Nasal cavity respiratory epithelium epithelial cell of viscerocranial mucosa (primary cell): ENCODE data around the gene CYCS. TPM values are rescaled to one million over a fixed set of nuclear protein-coding genes. Genes with fewer than 3 reads are reported as not detected.

Experiments used
- total RNA-seq: library from RNA; depleted of rRNA; stranded (reverse); fragments of >200 nt; gene quantifications from 2 replicates; pipeline ENCODE4 v1.2.3, GENCODE V29; 2014

CYCS gene
- total RNA-seq: 87.8 and 110 TPM in 2 replicates

DNA sequence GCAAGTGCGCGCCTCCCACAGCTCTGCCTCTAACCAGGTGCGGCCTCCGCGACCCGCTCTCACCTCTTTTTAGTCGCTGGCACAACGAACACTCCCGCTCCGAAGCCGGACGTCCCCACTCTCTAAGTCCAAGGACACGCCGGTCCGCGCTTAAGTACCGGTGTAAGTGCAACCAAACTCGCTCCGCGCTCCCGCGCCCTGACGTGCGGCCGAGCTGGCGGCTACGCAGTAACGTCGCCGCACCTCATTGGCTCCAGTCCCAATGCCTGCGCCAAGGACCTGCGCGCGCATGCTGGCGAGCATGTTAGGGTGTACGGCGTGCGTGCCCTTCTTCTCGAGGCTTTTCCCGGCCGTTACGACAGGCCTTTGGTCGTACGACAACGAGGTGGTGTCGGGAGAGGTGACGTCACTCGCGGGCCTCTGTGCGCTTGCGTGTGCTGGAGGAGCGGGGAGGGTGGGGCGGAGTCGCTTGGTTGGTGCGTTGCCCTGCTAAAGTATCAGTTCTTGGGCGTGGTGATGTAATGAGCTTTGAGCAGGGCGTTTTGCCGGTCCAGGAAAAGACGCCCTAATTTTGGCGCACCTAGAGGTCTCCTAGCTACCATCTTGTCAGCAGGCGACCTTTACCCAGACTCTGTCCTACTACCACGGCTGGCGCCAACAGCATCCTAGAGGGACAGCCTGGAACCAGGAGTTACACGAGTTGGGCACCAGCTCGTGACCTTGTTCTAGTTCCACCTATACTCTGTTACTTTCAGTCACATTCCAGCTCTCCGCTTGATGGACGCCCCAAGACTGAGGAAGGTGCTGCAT lies at the start of gene CYCS:
CYCS (minus strand) TSS at position 124 of the 810 bp plus-strand sequence. CDS start 1,141 bp downstream, outside the sequence.

Other genes with a start within 250 kb of the CYCS start
- gene OSBPL3, start 145.1 kb downstream of the CYCS start, total RNA-seq: 23.9 and 55.9 TPM in 2 replicates
- gene NPVF, start 103.2 kb upstream of the CYCS start, total RNA-seq: not detected in 2 replicates